B cell (primary cell): ENCODE data around the gene SNF8. TPM values are rescaled to one million over a fixed set of nuclear protein-coding genes. Genes with fewer than 3 reads are reported as not detected.

Experiments used
- ATAC-seq: fragments of 200-7000 bp; cut with Tn5 transposase; one replicate; pipeline ENCODE4 v1.10.0; 2021; ENCODE audit warnings: low read depth, mild to moderate bottlenecking, moderate number of reproducible peaks, moderate library complexity
- CTCF ChIA-PET: fragments of 350-600 bp; sonication (Branson Sonifier 250); formaldehyde crosslinking; loops from one replicate; lab custom pipeline; 2021; ENCODE audit warnings: antibody characterized with exemption, inconsistent platforms; lab: Charles Lee
- POLR2A ChIA-PET: fragments of 350-600 bp; sonication (Branson Sonifier 250); formaldehyde crosslinking; loops from one replicate; lab custom pipeline; 2021; ENCODE audit warnings: antibody characterized with exemption; lab: Charles Lee
- DNase-seq: peaks from one replicate; pipeline ENCODE4 v3.0.0; 2013
- H2AFZ ChIP-seq: 2 replicates; pipeline ENCODE4 v1.6.1; 2012; ENCODE audit warnings: mild to moderate bottlenecking, low read depth, low read length; ENCODE audit not compliant: insufficient read depth, poor library complexity, severe bottlenecking
- H3K27ac ChIP-seq, 2 donors: 1 replicate in 1 of 2; 2 replicates in 1 of 2; pipeline ENCODE4 v1.5.1; 2012 to 2013; ENCODE audit warnings: low read length in 2 of 2, mild to moderate bottlenecking in 2 of 2, moderate library complexity in 1 of 2
- H3K27me3 ChIP-seq, 4 experiments: fragments of 200-600 bp in 1 of 4; sonication (generic) in 1 of 4; replicated peaks in 1 of 4; 1 replicate in 2 of 4; 2 replicates in 2 of 4; pipeline versions ENCODE4 v1.6.1 to v1.7.0; 2013 to 2016; ENCODE audit warnings: low read length in 3 of 4, mild to moderate bottlenecking in 2 of 4, mixed read lengths in 1 of 4, moderate library complexity in 1 of 4; ENCODE audit not compliant: insufficient read depth in 4 of 4, control insufficient read depth in 3 of 4; ENCODE audit errors: control extremely low read depth in 1 of 4
- H3K36me3 ChIP-seq, 2 experiments: replicated peaks in 1 of 2; 1 replicate in 1 of 2; 2 replicates in 1 of 2; pipeline versions ENCODE4 v1.6.1 to v1.7.1; 2013; ENCODE audit warnings: low read length in 1 of 2; ENCODE audit not compliant: insufficient read depth in 2 of 2, control insufficient read depth in 1 of 2; ENCODE audit errors: control extremely low read depth in 1 of 2, extremely low read depth in 1 of 2
- H3K4me1 ChIP-seq, 2 donors: fragments of 200-600 bp in 1 of 2; sonication (generic) in 1 of 2; 1 replicate in 1 of 2; 2 replicates in 1 of 2; pipeline versions ENCODE4 v1.5.1 to v1.6.1; 2013 to 2017; ENCODE audit warnings: low read length in 2 of 2; ENCODE audit not compliant: control insufficient read depth in 2 of 2, insufficient read depth in 2 of 2
- H3K4me2 ChIP-seq: replicated peaks from 2 replicates; pipeline ENCODE3; 2012; ENCODE audit warnings: mild to moderate bottlenecking, low read depth, low read length; ENCODE audit not compliant: poor library complexity, severe bottlenecking
- H3K4me3 ChIP-seq, 5 experiments: fragments of 200-600 bp in 1 of 5; sonication (generic) in 1 of 5; 1 replicate in 3 of 5; 2 replicates in 2 of 5; pipeline versions ENCODE4 v1.5.1 to v1.7.0; 2011 to 2016; ENCODE audit warnings: low read length in 4 of 5, mild to moderate bottlenecking in 4 of 5, low read depth in 2 of 5, control low read depth in 1 of 5, moderate library complexity in 1 of 5; ENCODE audit not compliant: insufficient read depth in 1 of 5; ENCODE audit errors: control extremely low read depth in 1 of 5, extremely low read depth in 1 of 5
- H3K79me2 ChIP-seq: fragments of 200-600 bp; sonication (generic); one replicate; pipeline ENCODE4 v1.6.0; 2016; ENCODE audit warnings: low read length; ENCODE audit not compliant: control insufficient read depth, insufficient read depth
- H3K9ac ChIP-seq: fragments of 200-600 bp; sonication (generic); 2 replicates; pipeline ENCODE4 v1.6.1; 2017; ENCODE audit warnings: mild to moderate bottlenecking, low read length, moderate library complexity
- H3K9me3 ChIP-seq, 3 donors: one replicate each; pipeline versions ENCODE4 v1.6.1 to v1.7.1; 2013; ENCODE audit warnings: low read length in 2 of 3; ENCODE audit not compliant: control insufficient read depth in 2 of 3, insufficient read depth in 1 of 3; ENCODE audit errors: control extremely low read depth in 1 of 3
- H4K20me1 ChIP-seq: 2 replicates; pipeline ENCODE4 v1.6.0; 2012; ENCODE audit warnings: mild to moderate bottlenecking, low read length; ENCODE audit not compliant: insufficient read depth, control insufficient read depth, poor library complexity, severe bottlenecking
- H3K27ac Mint-ChIP-seq: one replicate; pipeline ENCODE4 v1.8.0; 2021; ENCODE audit warnings: mixed read lengths
- H3K27me3 Mint-ChIP-seq: one replicate; pipeline ENCODE4 v1.8.0; 2021; ENCODE audit warnings: mixed read lengths
- H3K4me1 Mint-ChIP-seq: one replicate; pipeline ENCODE4 v1.8.0; 2021; ENCODE audit warnings: mixed read lengths
- H3K4me3 Mint-ChIP-seq: one replicate; pipeline ENCODE4 v1.8.0; 2021; ENCODE audit warnings: mixed read lengths
- H3K9me3 Mint-ChIP-seq: one replicate; pipeline ENCODE4 v1.8.0; 2022; ENCODE audit warnings: mixed read lengths; ENCODE audit not compliant: insufficient read depth
- EZH2 ChIP-seq: IDR thresholded peaks from 2 replicates; pipeline ENCODE4 v1.6.1; 2012; ENCODE audit warnings: borderline replicate concordance, low read depth, mild to moderate bottlenecking, moderate library complexity, low read length; ENCODE audit not compliant: insufficient read depth, poor library complexity, severe bottlenecking
- WGBS: methylation state at CpG from one replicate; pipeline ENCODE4 v1.1.5; 2013; ENCODE audit warnings: missing lambda C conversion rate; ENCODE audit not compliant: insufficient coverage; 5-methylcytosine and 5-hydroxymethylcytosine counted together
- intact Hi-C: fragments of 100-400 bp; cut with micrococcal nuclease; formaldehyde crosslinking; loops from one replicate; pipeline ENCODE4 v1.10.0; 2022
- polyA plus RNA-seq: library from polyadenylated mRNA; depleted of rRNA; stranded (reverse); fragments of >200 nt; gene quantifications from 2 replicates; pipeline ENCODE4 v1.2.3, GENCODE V29; 2012
- total RNA-seq, 2 donors: library from RNA; stranded (reverse); fragments of 120-200 nt in 1 of 2; gene quantifications; 1 replicate in 1 of 2; 2 replicates in 1 of 2; pipeline versions ENCODE4 v1.2.3 to v1.2.4, GENCODE V29; 2013 to 2022
- TF ChIP-seq, protein P1 (sequence below): fragments of 200-600 bp; IDR thresholded peaks from one replicate; pipeline ENCODE4 v1.8.0; 2022; ENCODE audit warnings: antibody characterized with exemption, mild to moderate bottlenecking

The SNF8 gene
- total and polyA plus RNA-seq, 2 donors (not counting 1 experiment from before 2014, with no cell fraction given), result 77.5 to 94.6 TPM

DNA sequence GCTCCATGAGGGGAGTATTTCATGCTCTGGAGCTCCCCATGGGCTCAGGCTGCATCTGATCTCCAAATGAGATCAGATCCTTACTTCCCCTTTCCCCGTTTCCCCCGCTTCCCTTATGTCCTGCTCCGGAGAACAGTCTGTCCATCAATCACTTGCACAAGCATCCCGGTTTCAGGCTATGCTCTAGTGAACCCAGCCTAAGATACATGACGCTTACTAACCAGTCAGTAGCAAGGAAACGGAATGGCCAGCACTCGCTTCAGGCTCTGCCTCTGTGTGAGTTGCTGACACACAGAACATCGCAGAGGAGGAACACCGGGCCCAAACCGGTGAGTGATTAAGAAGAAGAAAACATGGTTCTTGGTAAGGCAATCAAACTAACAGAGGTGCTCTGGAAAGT lies 61.5 kb downstream of the SNF8 start:
- Histone ChIP-seq H3K9me3 (peaks cover 0 to 6% (median 0%) of the 10 kb centered on the region in 3 donors), H3K36me3 (no peaks in the 10 kb centered on the region), H4K20me1 (no peaks in the 10 kb centered on the region), H3K4me2 (no peak overlapping the region), H3K4me3 (no peak overlapping the region), H3K27me3 (no peaks in the 10 kb centered on the region), H3K9ac (no peak overlapping the region), H3K4me1 (peaks cover 4 to 6% of the 10 kb centered on the region in 2 donors), H2AFZ (no peak overlapping the region), H3K27ac (no peak overlapping the region), H3K79me2 (no peaks in the 10 kb centered on the region)
- intact Hi-C loops, result no loop called here
- WGBS, result 78% methylated on average over 10 of the region's 10 CpGs
- no peak for DNase-seq
- TF ChIP-seq, protein P1, sequence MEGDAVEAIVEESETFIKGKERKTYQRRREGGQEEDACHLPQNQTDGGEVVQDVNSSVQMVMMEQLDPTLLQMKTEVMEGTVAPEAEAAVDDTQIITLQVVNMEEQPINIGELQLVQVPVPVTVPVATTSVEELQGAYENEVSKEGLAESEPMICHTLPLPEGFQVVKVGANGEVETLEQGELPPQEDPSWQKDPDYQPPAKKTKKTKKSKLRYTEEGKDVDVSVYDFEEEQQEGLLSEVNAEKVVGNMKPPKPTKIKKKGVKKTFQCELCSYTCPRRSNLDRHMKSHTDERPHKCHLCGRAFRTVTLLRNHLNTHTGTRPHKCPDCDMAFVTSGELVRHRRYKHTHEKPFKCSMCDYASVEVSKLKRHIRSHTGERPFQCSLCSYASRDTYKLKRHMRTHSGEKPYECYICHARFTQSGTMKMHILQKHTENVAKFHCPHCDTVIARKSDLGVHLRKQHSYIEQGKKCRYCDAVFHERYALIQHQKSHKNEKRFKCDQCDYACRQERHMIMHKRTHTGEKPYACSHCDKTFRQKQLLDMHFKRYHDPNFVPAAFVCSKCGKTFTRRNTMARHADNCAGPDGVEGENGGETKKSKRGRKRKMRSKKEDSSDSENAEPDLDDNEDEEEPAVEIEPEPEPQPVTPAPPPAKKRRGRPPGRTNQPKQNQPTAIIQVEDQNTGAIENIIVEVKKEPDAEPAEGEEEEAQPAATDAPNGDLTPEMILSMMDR, result no peak
- TF ChIP-seq EZH2, result no peak
- Mint-ChIP-seq H3K9me3 (no peaks in the 10 kb centered on the region), H3K4me3 (peak overlapping the region; percentile 26), H3K27ac (no peak overlapping the region), H3K4me1 (peaks cover 3% of the 10 kb centered on the region), H3K27me3 (no peaks in the 10 kb centered on the region)
- ATAC-seq, result no peak
- CTCF ChIA-PET, result interaction anchor here (0.7 to 23.0 kb wide), 7 partner anchors 9 to 204 kb away, joined by 3 to 730 read pairs (median 12); partner anchors contain the start of genes ATP5MC1, PRAC2 and TTLL6
- POLR2A ChIA-PET, result no interaction called here

DNA sequence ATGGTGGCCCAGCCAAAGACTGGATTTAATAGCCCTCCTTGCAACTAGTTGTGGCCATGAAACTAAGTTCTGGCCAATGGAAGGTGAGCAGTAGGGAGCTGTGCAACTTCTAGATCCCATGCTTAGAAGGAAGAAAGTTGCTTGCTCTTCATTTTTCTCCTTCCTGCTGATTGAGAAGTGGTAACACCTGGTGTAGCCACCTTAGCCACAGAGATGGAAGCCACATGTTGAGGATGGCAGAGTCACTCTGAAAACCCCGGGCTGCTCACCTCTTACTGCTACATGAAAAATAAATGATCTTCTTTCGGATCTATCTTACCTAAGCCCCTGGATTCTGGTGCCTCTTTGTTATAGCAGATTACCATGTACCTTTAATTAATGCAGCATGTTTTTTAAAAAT lies 62.4 kb downstream of the SNF8 start:
- Histone ChIP-seq H3K27me3 (peaks cover 0 to 3% (median 0%) of the 10 kb centered on the region in 4 experiments), H3K27ac (no peak overlapping the region), H3K79me2 (no peaks in the 10 kb centered on the region), H3K4me1 (peaks cover 4 to 6% of the 10 kb centered on the region in 2 donors), H4K20me1 (no peaks in the 10 kb centered on the region), H3K4me3 (no peak overlapping the region), H3K36me3 (no peaks in the 10 kb centered on the region), H3K9me3 (peaks cover 0 to 6% (median 0%) of the 10 kb centered on the region in 3 donors), H3K4me2 (no peak overlapping the region), H2AFZ (no peak overlapping the region), H3K9ac (no peak overlapping the region)
- ChIA-PET POLR2A (no interaction called here), CTCF (interaction anchor here (0.6 to 23.0 kb wide), 7 partner anchors 12 to 682 kb away, joined by 3 to 730 read pairs (median 3); partner anchors contain the start of gene TTLL6)
- Mint-ChIP-seq H3K9me3 (no peaks in the 10 kb centered on the region), H3K27ac (no peak overlapping the region), H3K4me3 (no peak overlapping the region), H3K27me3 (peaks cover 3% of the 10 kb centered on the region), H3K4me1 (peaks cover 3% of the 10 kb centered on the region)
- no peak for DNase-seq
- no peak for TF ChIP-seq EZH2
- TF ChIP-seq, protein P1, result no peak
- intact Hi-C loops, result no loop called here
- WGBS, result 86% methylated on average over 1 of the region's 2 CpGs
- ATAC-seq, result no peak
